Fibroblast of lung (primary cell): ENCODE data around the gene TAF6L.

ENCODE experiments used
- EZH2 ChIP-seq: IDR thresholded peaks from 2 replicates; pipeline ENCODE4 v1.5.1; 2012; ENCODE audit warnings: low read length, control low read depth, mild to moderate bottlenecking; ENCODE audit errors: missing control alignments
- TF ChIP-seq, protein P1 (sequence below), 2 donors: IDR thresholded peaks in 1 of 2; conservative IDR thresholded peaks in 1 of 2; 1 replicate in 1 of 2; 2 replicates in 1 of 2; pipeline ENCODE4 v1.5.1; 2011 to 2012; ENCODE audit warnings: low read length in 2 of 2, control low read depth in 1 of 2, inconsistent platforms in 1 of 2, low read depth in 1 of 2, mild to moderate bottlenecking in 1 of 2

DNA sequence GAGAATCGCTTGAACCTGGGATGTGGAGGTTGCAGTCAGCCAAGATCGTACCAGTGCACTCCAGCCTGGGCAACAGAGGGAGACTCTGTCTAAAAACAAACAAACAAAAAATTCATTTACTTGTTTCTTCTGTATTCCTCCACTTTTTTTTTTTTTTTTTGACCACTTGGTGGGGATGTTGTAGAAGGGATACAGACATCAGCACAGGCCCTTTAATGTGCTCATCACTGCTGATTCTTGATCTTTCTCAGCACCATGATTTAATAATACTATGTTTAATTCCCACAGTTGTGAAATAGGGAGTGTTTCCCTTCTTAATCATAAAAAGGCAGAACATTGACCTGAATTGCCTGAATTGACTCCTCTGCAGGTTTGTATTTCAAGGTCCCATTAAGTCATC, 38.4 kb upstream of the TAF6L start:
- TF ChIP-seq, protein P1, sequence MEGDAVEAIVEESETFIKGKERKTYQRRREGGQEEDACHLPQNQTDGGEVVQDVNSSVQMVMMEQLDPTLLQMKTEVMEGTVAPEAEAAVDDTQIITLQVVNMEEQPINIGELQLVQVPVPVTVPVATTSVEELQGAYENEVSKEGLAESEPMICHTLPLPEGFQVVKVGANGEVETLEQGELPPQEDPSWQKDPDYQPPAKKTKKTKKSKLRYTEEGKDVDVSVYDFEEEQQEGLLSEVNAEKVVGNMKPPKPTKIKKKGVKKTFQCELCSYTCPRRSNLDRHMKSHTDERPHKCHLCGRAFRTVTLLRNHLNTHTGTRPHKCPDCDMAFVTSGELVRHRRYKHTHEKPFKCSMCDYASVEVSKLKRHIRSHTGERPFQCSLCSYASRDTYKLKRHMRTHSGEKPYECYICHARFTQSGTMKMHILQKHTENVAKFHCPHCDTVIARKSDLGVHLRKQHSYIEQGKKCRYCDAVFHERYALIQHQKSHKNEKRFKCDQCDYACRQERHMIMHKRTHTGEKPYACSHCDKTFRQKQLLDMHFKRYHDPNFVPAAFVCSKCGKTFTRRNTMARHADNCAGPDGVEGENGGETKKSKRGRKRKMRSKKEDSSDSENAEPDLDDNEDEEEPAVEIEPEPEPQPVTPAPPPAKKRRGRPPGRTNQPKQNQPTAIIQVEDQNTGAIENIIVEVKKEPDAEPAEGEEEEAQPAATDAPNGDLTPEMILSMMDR (conservative IDR thresholded peaks at IDR 0.05 in 1 of 2, IDR thresholded peaks at IDR 0.05 in 1 of 2; ENCODE audit: low read depth in 1 of 2, low read length in 2 of 2): no peak
- no peak for TF ChIP-seq EZH2
